GM21526 (cell line): ENCODE measurements around the gene EDIL3.
"Not testable (repeated sequence)": the region's sequence is repeated elsewhere in the genome, so short reads cannot be mapped to it uniquely, and the experiment has no call there.

Experiments
- ATAC-seq: cut with Tn5 transposase; IDR thresholded peaks from one replicate; pipeline ENCODE4 v1.9.1; 2021; ENCODE audit warnings: moderate library complexity; ENCODE audit not compliant: unreplicated experiment, low FRiP score

Gene EDIL3

GRCh38 chr5:84088996-84089395 lies 295.7 kb downstream of the EDIL3 start:
- no peak for ATAC-seq

- ATAC-seq, result no peak
Measured at GRCh38 chr5:84086511-84086910, 298.2 kb downstream of the EDIL3 start.

- no peak for ATAC-seq
Measured at GRCh38 chr5:84085387-84086041, 299.2 kb downstream of the EDIL3 start.

- ATAC-seq, result no peak
Measured at GRCh38 chr5:84080908-84081307, 303.8 kb downstream of the EDIL3 start.

- ATAC-seq, result no peak
Measured at GRCh38 chr5:84072339-84072738, 312.3 kb downstream of the EDIL3 start.

- no peak for ATAC-seq
Measured at GRCh38 chr5:84069608-84070179, 315.0 kb downstream of the EDIL3 start.

- ATAC-seq, result no peak
Measured at GRCh38 chr5:84063041-84063440, 321.6 kb downstream of the EDIL3 start.

GRCh38 chr5:84059672-84060071 lies 325.0 kb downstream of the EDIL3 start:
- no peak for ATAC-seq

GRCh38 chr5:84058561-84058960 lies 326.1 kb downstream of the EDIL3 start:
- ATAC-seq, result no peak

GRCh38 chr5:84057211-84057610 lies 327.5 kb downstream of the EDIL3 start:
- no peak for ATAC-seq

- ATAC-seq, result no peak
Measured at GRCh38 chr5:84045964-84046363, 338.7 kb downstream of the EDIL3 start.

- ATAC-seq, result no peak
Measured at GRCh38 chr5:84036842-84037241, 347.8 kb downstream of the EDIL3 start.

- no peak for ATAC-seq
Measured at GRCh38 chr5:84032324-84032723, 352.4 kb downstream of the EDIL3 start.

- ATAC-seq, result no peak
Measured at GRCh38 chr5:84028093-84028492, 356.6 kb downstream of the EDIL3 start.

GRCh38 chr5:84018521-84018920 lies 366.2 kb downstream of the EDIL3 start:
- ATAC-seq, result not testable (repeated sequence)

GRCh38 chr5:84017523-84018172 lies 367.0 kb downstream of the EDIL3 start:
- no peak for ATAC-seq

GRCh38 chr5:84016085-84016484 lies 368.6 kb downstream of the EDIL3 start:
- ATAC-seq, result no peak

- ATAC-seq, result no peak
Measured at GRCh38 chr5:84014966-84015365, 369.7 kb downstream of the EDIL3 start.

GRCh38 chr5:83993803-83994202 lies 390.9 kb downstream of the EDIL3 start:
- no peak for ATAC-seq

GRCh38 chr5:83991566-83992224 lies 393.0 kb downstream of the EDIL3 start:
- no peak for ATAC-seq

- ATAC-seq, result no peak
Measured at GRCh38 chr5:83988293-83988685, 396.4 kb downstream of the EDIL3 start.
